Hematopoietic multipotent progenitor cell treated with erythropoietin and hydrocortisone succinate and interleukin-3 and kit ligand, for 17 days (in vitro differentiated cells): ENCODE measurements around the gene C2CD4D.

ENCODE experiments used
- DNase-seq: peaks from one replicate; pipeline ENCODE4 v3.0.0-alpha.2; 2015; ENCODE audit warnings: low spot score

Gene C2CD4D

GRCh38 chr1:151858886-151859665 lies 19.5 kb upstream of the C2CD4D start:
- DNase-seq, result no peak

- DNase-seq, result no peak
Observed at GRCh38 chr1:151858030-151858746, 18.6 kb upstream of the C2CD4D start.

- peak; percentile 64 for DNase-seq
Observed at GRCh38 chr1:151855933-151856332, 16.3 kb upstream of the C2CD4D start.

- DNase-seq, result peak; percentile 63
Observed at GRCh38 chr1:151855516-151855915, 15.9 kb upstream of the C2CD4D start.

- DNase-seq, result no peak
Observed at GRCh38 chr1:151854658-151855057, 15.0 kb upstream of the C2CD4D start.

- peak; percentile 68 for DNase-seq
Observed at GRCh38 chr1:151853411-151853943, 13.9 kb upstream of the C2CD4D start, which contains the start of gene THEM5. TSS of gene THEM5 (minus strand) at chr1:151853712. CDS start at chr1:151853565, 147 bp downstream.

GRCh38 chr1:151852733-151853132 lies 13.1 kb upstream of the C2CD4D start:
- no peak for DNase-seq

GRCh38 chr1:151851886-151852285 lies 12.3 kb upstream of the C2CD4D start:
- no peak for DNase-seq

GRCh38 chr1:151849871-151850270 lies 10.3 kb upstream of the C2CD4D start:
- no peak for DNase-seq

- no peak for DNase-seq
Observed at GRCh38 chr1:151849126-151849525, 9.5 kb upstream of the C2CD4D start.

GRCh38 chr1:151847867-151848596 lies 8.4 kb upstream of the C2CD4D start:
- no peak for DNase-seq

- no peak for DNase-seq
Observed at GRCh38 chr1:151846686-151847237, 7.1 kb upstream of the C2CD4D start.

- no peak for DNase-seq
Observed at GRCh38 chr1:151846062-151846568, 6.5 kb upstream of the C2CD4D start.

- DNase-seq, result no peak
Observed at GRCh38 chr1:151843398-151843797, 3.8 kb upstream of the C2CD4D start.

GRCh38 chr1:151841141-151841540 lies 1.5 kb upstream of the C2CD4D start:
- DNase-seq, result no peak

- DNase-seq, result no peak
Observed at GRCh38 chr1:151840421-151840820, 801 bp upstream of the C2CD4D start.

GRCh38 chr1:151839082-151839412 lies 573 bp downstream of the C2CD4D start:
- DNase-seq, result no peak

GRCh38 chr1:151838222-151839081 lies 1.2 kb downstream of the C2CD4D start:
- no peak for DNase-seq

GRCh38 chr1:151837884-151838221 lies 1.8 kb downstream of the C2CD4D start:
- DNase-seq, result no peak

- no peak for DNase-seq
Observed at GRCh38 chr1:151837197-151837596, 2.4 kb downstream of the C2CD4D start.

GRCh38 chr1:151835596-151835995 lies 4.0 kb downstream of the C2CD4D start:
- no peak for DNase-seq
